H1 (cell line): ENCODE data around the gene FGFR2. TPM values are rescaled to one million over a fixed set of nuclear protein-coding genes. Genes with fewer than 3 reads are reported as not detected.

Experiments
- CTCF ChIA-PET: fragments of 300-600 bp; sonication (Branson Sonifier 250); formaldehyde crosslinking; loops from one replicate; lab custom pipeline; 2021; ENCODE audit not compliant: partially characterized antibody; lab: Charles Lee
- POLR2A ChIA-PET: fragments of 300-600 bp; sonication (Branson Sonifier 250); formaldehyde crosslinking; loops from one replicate; lab custom pipeline; 2021; ENCODE audit warnings: inconsistent platforms; ENCODE audit not compliant: partially characterized antibody; lab: Charles Lee
- DNase-seq, 2 experiments: peaks; one replicate each; pipeline versions ENCODE4 v3.0.0 to v3.0.0-alpha.2; 2010 to 2022; ENCODE audit warnings: low spot score in 2 of 2, low read depth in 1 of 2, mixed read lengths in 1 of 2
- FAIRE-seq: peaks from 2 replicates; lab custom pipeline; 2011; peaks lifted over from hg19 to GRCh38; lab: Jason Lieb, UNC
- H2AFZ ChIP-seq: 2 replicates; pipeline ENCODE4 v1.8.1; 2012; ENCODE audit warnings: low read length, inconsistent platforms
- H2AK5ac ChIP-seq: 2 replicates; pipeline ENCODE4 v1.6.1; 2013; ENCODE audit warnings: low read depth, low read length
- H2BK120ac ChIP-seq: replicated peaks from 2 replicates; pipeline ENCODE3; 2013; ENCODE audit warnings: low read depth, low read length, inconsistent platforms
- H2BK12ac ChIP-seq: 2 replicates; pipeline ENCODE4 v1.6.1; 2013; ENCODE audit warnings: low read depth, low read length
- H2BK15ac ChIP-seq: 2 replicates; pipeline ENCODE4 v1.6.1; 2013; ENCODE audit warnings: low read length
- H2BK20ac ChIP-seq: 2 replicates; pipeline ENCODE4 v1.6.1; 2013; ENCODE audit warnings: low read length
- H2BK5ac ChIP-seq: 2 replicates; pipeline ENCODE4 v1.6.1; 2013; ENCODE audit warnings: low read depth, low read length
- H3K14ac ChIP-seq: 2 replicates; pipeline ENCODE4 v1.6.1; 2013; ENCODE audit warnings: inconsistent platforms; ENCODE audit not compliant: insufficient read length
- H3K18ac ChIP-seq: 2 replicates; pipeline ENCODE4 v1.6.1; 2013; ENCODE audit warnings: low read length; ENCODE audit errors: extremely low read depth
- H3K23ac ChIP-seq: 2 replicates; pipeline ENCODE4 v1.6.1; 2013; ENCODE audit warnings: inconsistent platforms; ENCODE audit not compliant: insufficient read length
- H3K23me2 ChIP-seq: 2 replicates; pipeline ENCODE4 v1.6.1; 2013; ENCODE audit warnings: low read depth, low read length
- H3K27ac ChIP-seq: 2 replicates; pipeline ENCODE4 v1.6.1; 2011; ENCODE audit warnings: low read depth, low read length, inconsistent platforms
- H3K27me3 ChIP-seq, 4 experiments: replicated peaks in 1 of 4; 1 replicate in 1 of 4; 2 replicates in 3 of 4; pipeline versions ENCODE4 v1.6.1 to v1.8.1; 2011 to 2013; ENCODE audit warnings: low read length in 3 of 4, mild to moderate bottlenecking in 3 of 4, inconsistent platforms in 2 of 4, mixed read lengths in 2 of 4, moderate library complexity in 1 of 4; ENCODE audit not compliant: control insufficient read depth in 3 of 4, insufficient read depth in 3 of 4; ENCODE audit errors: extremely low read depth in 1 of 4
- H3K36me3 ChIP-seq, 4 experiments: 2 replicates each; pipeline versions ENCODE4 v1.6.1 to v1.8.1; 2011 to 2013; ENCODE audit warnings: mild to moderate bottlenecking in 4 of 4, low read length in 3 of 4, moderate library complexity in 2 of 4, control low read depth in 1 of 4, inconsistent platforms in 1 of 4; ENCODE audit not compliant: insufficient read depth in 4 of 4, control insufficient read depth in 2 of 4
- H3K4ac ChIP-seq: replicated peaks from 2 replicates; pipeline ENCODE3; 2013; ENCODE audit warnings: low read length, low read depth, mixed read lengths, inconsistent platforms; ENCODE audit not compliant: insufficient read length
- H3K4me1 ChIP-seq, 4 experiments: replicated peaks in 1 of 4; 1 replicate in 1 of 4; 2 replicates in 3 of 4; pipeline versions ENCODE4 v1.6.1 to v1.8.1; 2011 to 2013; ENCODE audit warnings: low read length in 3 of 4, inconsistent platforms in 2 of 4, mixed read lengths in 1 of 4; ENCODE audit not compliant: insufficient read depth in 4 of 4, control insufficient read depth in 3 of 4
- H3K4me2 ChIP-seq, 2 experiments: 2 replicates each; pipeline versions ENCODE4 v1.6.1 to v1.8.1; 2011 to 2013; ENCODE audit warnings: low read depth in 2 of 2, low read length in 2 of 2, control low read depth in 1 of 2, inconsistent platforms in 1 of 2, mild to moderate bottlenecking in 1 of 2; ENCODE audit not compliant: insufficient read depth in 1 of 2
- H3K4me3 ChIP-seq, 4 experiments: fragments of 200-600, 300-600 bp in 1 of 4; sonication (generic), shearing (Covaris generic), sonication (Bioruptor Twin) in 1 of 4; 2 replicates each; pipeline versions ENCODE4 v1.5.1 to v1.8.1; 2011 to 2016; ENCODE audit warnings: low read length in 4 of 4, low read depth in 3 of 4, control low read depth in 2 of 4, inconsistent platforms in 2 of 4, mild to moderate bottlenecking in 2 of 4, mixed read lengths in 1 of 4, moderate library complexity in 1 of 4; ENCODE audit not compliant: insufficient read depth in 2 of 4; ENCODE audit errors: extremely low read depth in 1 of 4
- H3K56ac ChIP-seq: replicated peaks from 2 replicates; pipeline ENCODE3; 2013; ENCODE audit warnings: low read depth, mild to moderate bottlenecking, mixed read lengths, low read length, inconsistent platforms; ENCODE audit not compliant: insufficient read length
- H3K79me1 ChIP-seq: 2 replicates; pipeline ENCODE4 v1.6.1; 2013; ENCODE audit warnings: low read depth, low read length, control low read depth
- H3K79me2 ChIP-seq, 2 experiments: 2 replicates each; pipeline versions ENCODE4 v1.6.1 to v1.8.1; 2012 to 2013; ENCODE audit warnings: low read length in 2 of 2, mild to moderate bottlenecking in 2 of 2, inconsistent platforms in 1 of 2; ENCODE audit not compliant: insufficient read depth in 2 of 2, control insufficient read depth in 1 of 2
- H3K9ac ChIP-seq, 4 experiments: replicated peaks in 1 of 4; 1 replicate in 1 of 4; 2 replicates in 3 of 4; pipeline versions ENCODE4 v1.6.1 to v1.8.1; 2011 to 2013; ENCODE audit warnings: low read depth in 3 of 4, low read length in 3 of 4, control low read depth in 2 of 4, mild to moderate bottlenecking in 2 of 4, moderate library complexity in 2 of 4, inconsistent platforms in 1 of 4; ENCODE audit errors: extremely low read depth in 1 of 4
- H3K9me3 ChIP-seq, 2 experiments: 2 replicates each; pipeline versions ENCODE4 v1.6.1 to v1.8.1; 2012 to 2013; ENCODE audit warnings: mild to moderate bottlenecking in 2 of 2, moderate library complexity in 2 of 2, control low read depth in 1 of 2, inconsistent platforms in 1 of 2, low read depth in 1 of 2, low read length in 1 of 2, mixed read lengths in 1 of 2; ENCODE audit not compliant: insufficient read depth in 2 of 2
- H4K20me1 ChIP-seq, 2 experiments: replicated peaks in 1 of 2; 2 replicates each; pipeline versions ENCODE3 to v1.8.1; 2011 to 2013; ENCODE audit warnings: inconsistent platforms in 2 of 2, low read length in 2 of 2, mild to moderate bottlenecking in 1 of 2; ENCODE audit not compliant: insufficient read depth in 2 of 2, control insufficient read depth in 1 of 2
- H4K5ac ChIP-seq: 2 replicates; pipeline ENCODE4 v1.6.1; 2013; ENCODE audit warnings: low read length, low read depth, mixed read lengths, inconsistent platforms; ENCODE audit not compliant: insufficient read length
- H4K8ac ChIP-seq: 2 replicates; pipeline ENCODE4 v1.8.0; 2013; ENCODE audit warnings: mild to moderate bottlenecking, moderate library complexity, low read length, inconsistent platforms; ENCODE audit not compliant: insufficient read depth; ENCODE audit errors: extremely low read depth
- H4K91ac ChIP-seq: replicated peaks from 2 replicates; pipeline ENCODE3; 2013; ENCODE audit warnings: low read length, mixed read lengths, inconsistent platforms; ENCODE audit not compliant: insufficient read length
- CHD2 ChIP-seq: IDR thresholded peaks from 2 replicates; pipeline ENCODE4 v1.6.1; 2012; ENCODE audit warnings: low read length, improper control_type of control experiment
- RBBP5 ChIP-seq: IDR thresholded peaks from 2 replicates; pipeline ENCODE4 v1.7.1; 2012; ENCODE audit warnings: low read depth, mild to moderate bottlenecking, inconsistent platforms, low read length, moderate library complexity, borderline replicate concordance
- SRF ChIP-seq: IDR thresholded peaks from 2 replicates; pipeline ENCODE4 v1.6.1; 2011; ENCODE audit warnings: mild to moderate bottlenecking, low read depth, low read length, moderate library complexity
- TBP ChIP-seq: IDR thresholded peaks from 2 replicates; pipeline ENCODE4 v1.6.1; 2011; ENCODE audit warnings: low read depth, low read length, improper control_type of control experiment
- TCF12 ChIP-seq: IDR thresholded peaks from 2 replicates; pipeline ENCODE4 v1.6.1; 2011; ENCODE audit warnings: low read depth, mild to moderate bottlenecking, low read length
- WGBS, 2 experiments: shearing (Covaris generic) in 1 of 2; methylation state at CpG; one replicate each; pipeline versions ENCODE4 v1.1.6 to v1.1.7; 2013 to 2015; ENCODE audit warnings: low lambda C conversion rate in 2 of 2, mixed read lengths in 2 of 2, inconsistent platforms in 1 of 2, low coverage in 1 of 2, missing lambda C conversion rate in 1 of 2; ENCODE audit not compliant: insufficient replicate concordance in 2 of 2, insufficient coverage in 1 of 2, insufficient read length in 1 of 2; ENCODE audit errors: extremely low coverage in 1 of 2, missing lambda C conversion rate in 1 of 2; 5-methylcytosine and 5-hydroxymethylcytosine counted together
- polyA plus RNA-seq, 7 experiments: library from polyadenylated mRNA; depleted of rRNA in 3 of 7; stranded (reverse) in 5 of 7; unstranded in 2 of 7; fragments of >200 nt in 5 of 7; fragments of 200-250 nt in 2 of 7; gene quantifications; 1 replicate in 5 of 7; 2 replicates in 1 of 7; 4 replicates in 1 of 7; pipeline versions ENCODE4 v1.2.1 to v1.2.3, GENCODE V29; 2011 to 2013; ENCODE audit warnings: missing spikeins in 2 of 7, mixed read lengths in 2 of 7
- total RNA-seq: library from RNA; stranded (reverse); fragmentation: NEBNext Ultra II Directional; extraction: Animal tissue kit (Norgen Biotek cat#: 25700); gene quantifications from 2 replicates; pipeline ENCODE4 v1.2.1, GENCODE V29; 2021

The FGFR2 gene
- total and polyA plus RNA-seq, 2 of the 8 experiments (the other 6 are each of a cell fraction or from before 2014, with no cell fraction given) = 50.2 to 81.2 TPM

GRCh38 chr10:121531076-121531829 lies 67.0 kb downstream of the FGFR2 start:
- FAIRE-seq = no peak
- H3K9ac ChIP-seq = no peak overlapping the region

More at GRCh38 chr10:121531076-121531829, 67.0 kb downstream of the FGFR2 start:
- Histone ChIP-seq H2BK120ac (no peak overlapping the region), H3K36me3 (peaks cover 4 to 43% (median 14%) of the 10 kb centered on the region in 4 experiments; a peak in 5 of 8 replicates), H3K79me1 (peaks cover 29% of the 10 kb centered on the region), H4K20me1 (peaks cover 11 to 18% of the 10 kb centered on the region in 2 experiments), H2BK20ac (no peak overlapping the region), H2BK12ac (no peak overlapping the region), H2AFZ (no peak overlapping the region), H3K79me2 (peaks cover 4 to 89% of the 10 kb centered on the region in 2 experiments; a peak in 3 of 4 replicates), H2BK5ac (no peak overlapping the region), H3K27ac (no peak overlapping the region), H3K14ac (no peak overlapping the region), H3K4me3 (no peak overlapping the region), H3K23me2 (no peaks in the 10 kb centered on the region), H2BK15ac (no peak overlapping the region), H4K8ac (no peak overlapping the region), H3K56ac (no peak overlapping the region), H3K4me2 (no peak overlapping the region), H2AK5ac (no peak overlapping the region), H3K27me3 (no peaks in the 10 kb centered on the region), H3K23ac (no peak overlapping the region), H3K18ac (no peak overlapping the region; the same call in 1 of the 2 replicates), H3K4ac (no peak overlapping the region), H3K4me1 (peaks cover 0 to 10% (median 9%) of the 10 kb centered on the region in 4 experiments; a peak in 4 of 7 replicates), H4K5ac (no peak overlapping the region), H3K9me3 (no peaks in the 10 kb centered on the region), H4K91ac (no peak overlapping the region)
- DNase-seq = no peak
- 89% methylated on average over 13 of the region's 13 CpGs; no CpG with 5 or more reads in 1 of the 2 experiments for WGBS, 2 experiments
- ChIA-PET POLR2A (interaction anchor here (0.9 to 1.5 kb wide), 4 partner anchors 25 to 65 kb away, joined by 3 to 6 read pairs (median 3); no protein-coding TSS in a partner anchor), CTCF (interaction anchor here (0.6 to 0.9 kb wide), 2 partner anchors 36 to 369 kb away, joined by 3 read pairs; no protein-coding TSS in a partner anchor)
- TF ChIP-seq SRF (no peak), TBP (no peak), TCF12 (no peak), CHD2 (no peak), RBBP5 (no peak)
